Activated effector memory CD4-positive, alpha-beta T cell treated with Interleukin-2 at 50 U/mL for 16 hours (primary cell): ENCODE measurements around the gene MAEL.

Source experiments
- DNase-seq: peaks from one replicate; pipeline ENCODE4 v3.0.0-alpha.2; 2020

MAEL gene

DNA sequence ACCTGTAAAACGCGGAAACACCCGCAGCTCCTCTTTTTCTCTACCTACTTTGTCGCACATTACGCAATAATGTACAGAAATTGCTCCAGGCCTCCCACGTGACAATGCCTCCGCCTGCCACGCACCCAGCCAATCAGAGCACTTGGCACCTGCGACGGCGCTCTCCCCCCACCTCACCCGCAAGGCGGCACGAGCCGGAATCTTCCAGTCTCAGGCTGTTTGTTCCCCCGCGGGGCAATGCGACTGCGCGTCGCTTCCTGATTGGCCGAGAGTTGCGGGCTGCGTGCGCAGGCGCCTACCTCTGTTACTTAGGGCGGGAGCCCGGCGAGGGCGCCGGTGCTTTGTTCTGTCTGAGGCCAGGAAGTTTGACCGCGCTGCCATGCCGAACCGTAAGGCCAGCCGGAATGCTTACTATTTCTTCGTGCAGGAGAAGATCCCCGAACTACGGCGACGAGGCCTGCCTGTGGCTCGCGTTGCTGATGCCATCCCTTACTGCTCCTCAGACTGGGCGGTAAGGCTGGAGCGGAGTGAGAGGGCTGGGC is at the start of gene MAEL:
TSS of gene MAEL (plus strand) at position 307 of the 542 bp plus-strand sequence. CDS start at position 380, 73 bp downstream.
- no peak for DNase-seq

DNA sequence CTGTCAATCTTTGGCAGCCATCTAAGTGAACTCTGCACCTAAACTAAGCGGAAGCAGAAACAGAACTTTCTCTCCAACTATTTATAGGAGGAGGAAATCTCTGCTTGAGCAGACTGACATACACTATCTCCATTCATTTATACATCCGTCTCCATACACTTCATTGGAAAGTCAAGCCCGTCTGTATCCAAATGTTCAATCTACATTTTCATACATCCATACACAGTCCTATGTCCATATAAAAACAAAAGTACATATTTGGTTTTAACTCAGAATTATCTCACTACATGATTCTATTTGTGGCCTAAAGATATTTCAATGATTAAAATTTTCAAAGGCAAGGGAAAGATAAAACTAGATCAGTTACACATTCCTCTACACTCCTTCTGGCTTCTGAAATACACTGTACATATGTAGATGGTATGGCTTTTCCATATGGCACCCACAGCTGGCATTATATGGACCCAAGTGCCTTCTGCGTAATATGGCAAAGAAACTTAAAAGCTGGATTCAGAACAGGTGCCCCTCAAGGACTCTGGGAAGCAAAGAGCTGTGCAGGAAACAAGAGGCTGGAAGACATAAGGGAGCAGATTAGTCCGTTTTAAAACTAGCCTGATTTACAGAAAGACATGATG is 49.2 kb upstream of the MAEL start:
- DNase-seq = no peak

DNA sequence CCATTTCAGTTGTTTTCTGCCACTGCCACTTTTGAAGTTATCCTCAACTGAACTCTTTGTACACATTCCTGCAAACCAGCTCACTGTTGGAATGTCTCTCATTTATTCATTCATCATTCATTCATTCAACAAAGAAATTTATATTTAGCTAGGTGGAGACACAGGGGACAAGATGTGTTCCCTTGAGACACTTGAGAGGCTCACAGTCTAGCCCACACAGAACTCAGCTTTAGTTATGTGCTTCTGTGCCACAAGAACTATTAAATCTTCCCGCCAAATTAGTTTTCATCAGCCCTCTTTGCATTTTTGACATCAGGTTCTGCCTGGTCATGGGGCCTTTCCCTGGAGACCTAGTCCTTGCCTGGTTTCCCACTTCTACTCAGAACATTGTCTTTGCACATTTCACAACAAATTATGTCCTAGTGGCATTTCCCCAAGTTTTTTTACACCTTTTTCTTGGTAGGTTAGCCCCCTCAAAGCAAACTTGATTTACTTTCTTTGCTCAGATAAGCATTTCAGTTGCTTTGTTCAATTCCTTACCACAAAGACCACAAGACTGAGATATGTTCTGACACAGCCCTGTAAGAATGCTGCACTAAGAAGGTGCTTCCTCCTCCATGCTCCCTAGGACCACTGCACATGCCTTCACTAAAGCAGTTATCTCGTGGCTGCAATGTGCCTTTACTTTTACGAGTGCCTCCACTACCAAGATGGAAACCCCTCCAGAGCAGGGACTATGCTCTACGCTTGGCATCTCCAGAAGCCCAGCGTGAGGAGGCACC is 44.7 kb upstream of the MAEL start:
- DNase-seq = no peak

DNA sequence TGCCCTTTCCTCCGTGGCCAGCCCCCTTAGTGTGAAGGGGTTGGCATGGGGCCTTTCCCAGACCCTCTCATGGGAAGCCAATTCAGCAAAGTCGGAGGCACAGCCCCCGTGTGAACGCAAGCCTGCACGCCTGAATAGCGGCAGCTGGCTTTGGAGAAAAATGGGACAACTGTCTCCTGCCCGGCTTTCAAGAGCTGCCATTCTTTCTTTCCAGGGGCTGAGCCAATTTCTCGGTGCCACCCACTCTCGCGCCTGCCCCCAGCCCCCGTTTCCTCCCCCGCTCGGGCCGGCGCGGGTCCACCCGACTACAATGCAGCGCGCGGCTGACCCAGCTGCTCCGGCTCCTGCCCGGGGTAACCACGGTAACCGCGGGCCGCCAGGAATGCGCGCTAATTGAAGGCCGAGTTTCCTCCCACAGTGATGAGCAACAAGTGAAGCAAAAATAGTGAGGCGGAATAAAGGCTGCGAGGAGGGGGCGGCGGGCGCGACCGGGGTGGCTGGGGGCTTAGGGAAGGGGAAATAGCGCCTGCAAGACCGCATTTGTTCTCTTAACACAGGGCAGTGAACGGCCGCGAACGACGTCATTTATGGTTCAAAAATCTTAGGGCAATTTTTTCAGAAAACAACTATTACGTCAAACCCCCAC is 41.6 kb upstream of the MAEL start:
- DNase-seq = no peak

DNA sequence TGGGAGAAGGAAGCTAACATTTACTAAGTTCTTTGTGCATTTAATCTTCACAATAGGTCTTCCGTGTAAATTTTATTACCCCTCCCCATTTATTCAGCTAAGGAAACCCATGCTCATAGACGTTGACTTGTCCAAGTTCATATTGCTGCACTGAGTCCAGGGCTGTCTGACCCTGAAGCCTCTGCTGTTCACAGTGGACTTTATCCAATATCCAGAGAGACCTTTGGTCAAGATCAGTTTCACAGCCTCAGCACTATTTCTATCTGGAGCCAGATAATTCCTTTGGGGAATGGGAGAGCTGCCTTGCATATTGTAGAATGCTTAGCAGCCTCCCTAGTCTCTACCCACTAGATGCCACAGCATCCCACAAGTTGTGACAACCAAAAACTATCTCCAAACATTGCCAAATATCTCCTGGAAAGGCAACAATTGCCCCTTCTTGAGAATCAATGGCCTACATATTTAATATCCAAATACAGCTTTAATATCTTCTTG is 40.2 kb upstream of the MAEL start:
- no peak for DNase-seq

DNA sequence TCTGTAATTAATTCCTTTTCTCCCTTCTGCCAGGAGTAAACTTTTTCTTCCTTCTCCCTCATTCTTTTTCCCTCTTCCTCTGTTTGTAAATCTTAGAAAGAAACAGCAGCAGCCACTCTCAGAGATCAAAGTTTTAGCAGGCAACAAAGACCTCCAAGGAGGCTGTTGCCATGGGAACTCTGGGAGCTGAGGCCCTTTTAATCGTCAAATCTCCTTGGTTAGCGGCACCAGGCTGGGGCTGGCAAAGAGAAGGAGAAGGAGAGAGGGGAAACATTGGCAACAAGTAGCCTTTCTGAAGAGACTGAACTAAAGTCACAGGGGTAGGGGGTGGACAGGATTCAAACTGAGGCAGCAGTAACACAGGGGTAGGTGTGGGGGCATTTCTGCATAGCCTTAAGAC is 38.9 kb upstream of the MAEL start:
- DNase-seq = no peak

DNA sequence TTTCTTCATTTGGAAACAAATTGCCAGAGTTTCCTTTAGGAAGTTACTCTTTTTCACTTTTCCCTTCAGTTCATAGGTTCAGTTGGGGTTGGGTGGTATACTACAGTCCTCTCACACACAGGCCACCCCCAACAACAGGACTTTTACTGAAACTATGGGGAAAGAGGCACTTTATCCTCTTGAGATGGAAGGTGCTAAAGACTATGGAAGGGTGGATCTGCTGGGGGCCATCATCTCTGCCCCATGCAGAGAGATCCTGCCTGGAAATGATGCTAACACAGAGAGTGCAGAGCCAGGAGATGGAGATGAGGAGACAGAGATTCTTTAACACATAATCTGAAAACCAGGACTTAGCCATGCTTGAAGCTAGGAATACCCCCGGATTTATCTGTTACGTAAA is 38.0 kb upstream of the MAEL start:
- no peak for DNase-seq

DNA sequence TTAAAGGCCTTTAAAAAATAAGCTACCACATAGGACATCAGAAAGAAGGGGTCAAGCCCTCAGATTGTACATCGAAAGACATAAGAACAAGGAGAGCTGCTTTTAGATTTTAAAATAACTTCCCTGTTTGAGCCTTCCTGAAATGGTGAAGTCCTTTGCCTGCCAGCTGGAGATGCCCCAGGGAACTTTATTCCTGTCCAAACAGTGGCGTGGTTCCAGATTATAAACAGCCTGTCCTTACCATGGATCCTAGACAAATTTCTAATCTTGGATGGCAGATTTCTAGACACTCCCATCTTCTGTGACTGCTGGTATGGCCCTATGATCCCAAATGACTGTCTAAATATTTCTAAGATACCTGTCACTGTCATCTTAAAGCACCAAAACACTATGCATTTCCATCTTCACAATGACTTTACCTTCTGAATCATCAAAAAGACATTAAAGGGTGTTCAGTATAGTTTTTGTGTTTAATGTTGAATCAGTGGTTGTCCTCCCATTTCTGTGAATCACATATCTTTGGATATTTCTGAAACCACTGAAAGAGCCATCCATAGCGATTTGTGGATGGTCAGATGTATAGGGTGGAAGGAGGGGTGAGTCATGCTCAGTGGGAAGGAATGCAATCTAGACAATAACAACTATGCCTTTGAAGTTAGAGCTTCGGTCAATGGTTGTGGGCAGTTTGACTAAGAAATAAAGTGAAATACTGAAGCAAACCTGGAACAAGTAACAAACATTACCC is 36.9 kb upstream of the MAEL start:
- DNase-seq = no peak

DNA sequence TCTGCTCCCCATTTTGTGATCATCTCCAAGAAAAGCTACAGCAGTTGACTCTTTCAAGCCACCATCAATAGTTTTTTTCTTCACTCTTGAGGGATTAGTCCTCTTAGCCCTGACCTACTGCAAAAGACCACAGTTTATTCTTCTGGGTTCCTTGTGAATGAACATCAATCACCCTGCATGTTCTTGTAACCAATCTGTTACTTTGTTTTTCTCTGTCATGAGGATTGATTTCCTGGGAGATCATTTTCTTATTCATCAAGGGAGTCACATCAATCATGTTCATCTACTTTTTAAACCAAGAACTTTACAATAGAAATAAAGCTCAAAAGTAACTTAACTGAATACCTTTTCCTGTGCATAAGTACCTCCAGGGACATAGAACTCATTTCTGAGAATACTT is 35.6 kb upstream of the MAEL start:
- DNase-seq = no peak

DNA sequence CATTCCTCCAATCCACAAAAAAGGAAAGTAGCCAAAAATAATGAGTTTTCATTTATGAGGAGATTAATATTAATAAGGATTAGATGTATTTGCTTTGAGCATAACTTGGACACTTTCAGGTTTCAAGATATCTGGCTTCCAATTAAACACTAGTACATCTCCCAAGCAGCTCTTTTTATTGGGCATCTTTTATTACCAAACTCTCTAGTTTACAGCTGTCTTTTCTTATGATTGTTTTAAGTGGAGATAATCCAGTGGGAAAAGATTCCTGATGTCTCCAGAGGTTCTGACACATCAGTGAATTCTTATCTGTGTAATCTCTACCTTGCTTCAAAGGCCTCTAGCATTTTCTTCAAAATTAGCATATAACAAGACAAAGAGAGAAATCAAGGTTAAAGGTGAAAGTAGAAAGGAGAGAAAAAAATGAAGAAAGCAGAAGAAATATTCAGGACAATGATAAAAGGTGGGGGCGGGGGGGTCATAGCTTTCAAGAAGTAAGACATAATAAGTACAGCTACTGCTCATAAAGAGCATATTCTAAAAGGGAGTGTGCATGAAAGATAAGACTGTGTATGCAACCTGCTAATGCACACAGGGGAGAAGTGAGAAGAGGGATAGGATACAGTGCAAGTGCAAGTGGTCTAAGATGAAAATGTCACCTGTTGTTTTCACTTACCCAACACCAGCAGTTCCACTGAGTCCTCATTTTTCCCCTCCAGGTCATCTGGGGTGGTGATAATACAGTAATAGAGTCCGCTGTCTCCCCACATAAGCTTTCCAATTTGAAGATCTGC is 32.8 kb upstream of the MAEL start:
- no peak for DNase-seq

DNA sequence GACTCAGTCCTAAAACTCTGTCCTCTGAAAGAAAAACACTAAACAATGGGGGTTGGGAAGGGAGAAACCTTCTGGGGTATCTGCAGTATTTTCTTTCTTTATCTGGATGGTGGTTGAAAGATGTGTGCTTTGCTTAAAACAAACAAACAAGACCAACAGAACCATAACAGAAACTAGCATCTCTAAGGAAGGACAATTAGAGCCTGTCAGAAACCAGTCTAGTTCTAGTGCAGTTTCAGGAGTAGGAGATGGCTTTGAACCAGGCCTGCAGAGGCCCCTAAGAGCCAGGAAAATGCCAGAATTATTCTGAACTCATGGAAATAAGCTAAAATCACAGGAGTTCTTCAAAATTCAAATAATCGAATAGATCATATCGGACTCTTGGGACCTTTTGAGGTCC is 32.2 kb upstream of the MAEL start:
- DNase-seq = no peak

DNA sequence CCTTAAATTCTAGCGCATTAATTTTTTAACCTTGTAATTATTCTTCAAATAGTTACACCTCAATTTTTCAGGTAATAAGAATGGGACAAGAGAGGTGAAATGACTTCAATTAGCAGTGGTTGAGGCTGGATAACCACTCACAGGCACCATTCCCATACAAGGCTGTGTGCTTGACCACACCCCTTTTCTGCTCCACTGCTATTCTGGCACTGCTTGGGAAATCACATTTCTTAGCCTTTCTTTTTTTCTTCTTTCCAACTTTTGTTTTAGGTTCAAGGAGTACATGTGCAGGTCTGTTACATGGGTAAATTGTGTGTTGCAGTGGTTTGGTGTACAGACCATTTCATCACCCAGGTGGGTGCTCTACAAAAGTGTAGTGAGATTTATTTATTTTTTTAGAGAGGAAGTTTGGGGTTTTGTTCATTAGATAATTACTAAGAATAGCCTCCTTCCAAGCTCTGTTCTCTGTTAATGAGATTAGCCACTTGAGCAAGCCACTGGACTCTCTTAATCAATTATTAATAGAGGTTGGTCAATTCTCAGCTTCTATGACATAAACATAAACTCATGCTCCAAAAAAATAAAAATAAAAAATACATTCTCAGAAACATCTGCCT is 28.1 kb upstream of the MAEL start:
- DNase-seq = no peak

DNA sequence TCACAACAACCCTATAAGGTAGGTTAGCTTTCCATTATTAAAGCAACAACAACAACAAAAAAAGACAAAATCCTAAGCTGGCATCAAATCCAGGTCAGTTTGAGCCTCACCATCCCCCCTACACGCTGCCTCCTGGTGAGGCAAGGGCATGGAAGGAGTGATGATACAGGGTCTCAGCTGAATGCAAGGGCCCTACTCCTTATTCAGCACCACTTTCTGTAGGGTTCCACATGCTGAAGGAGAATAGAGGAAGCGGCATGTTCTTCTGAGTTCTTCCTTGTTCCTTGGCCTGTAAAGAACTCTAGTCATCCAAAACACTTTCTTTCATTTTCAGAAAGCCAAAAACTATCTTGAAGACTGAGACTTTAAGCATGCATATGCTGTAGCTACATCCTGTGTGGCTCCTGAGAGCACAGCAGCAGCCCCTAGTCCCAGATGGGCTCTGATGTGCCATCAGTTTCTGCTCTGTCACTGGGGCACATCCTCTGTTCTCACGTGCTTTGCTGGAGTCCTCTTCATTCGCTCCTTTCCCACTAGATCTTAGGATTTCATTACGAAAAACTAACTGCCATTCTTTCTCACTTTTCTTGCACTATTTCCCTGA is 19.9 kb upstream of the MAEL start:
- DNase-seq = no peak

DNA sequence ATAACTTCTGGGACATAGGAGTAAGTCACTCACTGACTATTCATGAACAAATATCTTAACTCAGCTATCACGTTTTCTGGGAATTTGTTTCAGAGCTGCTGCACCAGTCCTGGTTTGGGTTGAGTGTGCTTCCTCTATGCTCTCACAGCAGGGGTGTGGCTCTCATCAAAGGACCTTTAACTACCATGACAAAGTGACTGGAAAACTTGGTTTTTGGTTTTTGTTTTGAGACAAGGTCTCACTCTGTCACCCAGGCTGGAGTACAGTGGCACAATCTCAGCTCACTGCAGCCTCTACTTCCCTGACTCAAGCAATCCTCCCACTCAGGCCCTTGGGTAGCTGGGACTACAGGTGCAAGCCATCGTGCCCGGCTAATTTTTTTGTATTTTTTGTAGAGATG is 17.8 kb upstream of the MAEL start:
- DNase-seq = no peak

DNA sequence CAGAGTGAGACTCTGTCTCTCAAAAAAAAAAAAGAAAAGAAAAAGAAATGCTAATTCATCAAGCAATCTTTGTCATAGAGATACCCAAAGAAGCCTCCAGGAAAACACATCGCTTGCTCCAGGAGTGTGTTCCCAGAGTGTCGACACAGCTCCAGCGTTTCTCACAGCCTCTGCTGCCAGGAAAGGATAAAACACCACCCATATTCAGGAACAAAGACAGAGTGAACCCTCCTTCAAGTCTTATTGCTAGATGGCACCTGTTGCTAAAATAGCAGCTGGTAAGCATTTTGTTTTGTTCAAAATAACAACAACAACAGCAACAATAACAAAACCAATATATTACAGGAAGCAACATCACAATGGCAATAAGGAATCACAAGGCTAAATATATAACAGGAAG is 16.9 kb upstream of the MAEL start:
- DNase-seq = no peak

DNA sequence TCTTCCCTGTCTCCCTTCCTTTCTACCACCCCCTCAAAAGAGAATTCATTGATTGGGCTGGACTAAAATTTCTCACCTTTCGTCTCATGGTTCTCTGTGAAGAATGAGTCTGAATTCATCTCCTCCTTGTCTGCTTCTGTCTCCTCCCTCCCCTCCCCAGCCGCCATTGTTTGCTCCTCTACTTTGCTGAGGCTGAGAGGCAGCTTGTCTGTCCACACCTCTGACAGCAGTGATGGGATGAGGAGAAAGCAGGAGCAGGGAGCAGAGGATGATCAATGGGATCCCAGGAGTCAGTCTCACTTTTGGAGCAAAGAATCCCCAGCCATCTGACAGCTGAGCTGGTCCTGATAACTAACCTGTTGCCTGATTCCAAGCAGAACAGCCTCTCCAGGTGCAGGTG is 16.3 kb upstream of the MAEL start:
- DNase-seq = no peak

DNA sequence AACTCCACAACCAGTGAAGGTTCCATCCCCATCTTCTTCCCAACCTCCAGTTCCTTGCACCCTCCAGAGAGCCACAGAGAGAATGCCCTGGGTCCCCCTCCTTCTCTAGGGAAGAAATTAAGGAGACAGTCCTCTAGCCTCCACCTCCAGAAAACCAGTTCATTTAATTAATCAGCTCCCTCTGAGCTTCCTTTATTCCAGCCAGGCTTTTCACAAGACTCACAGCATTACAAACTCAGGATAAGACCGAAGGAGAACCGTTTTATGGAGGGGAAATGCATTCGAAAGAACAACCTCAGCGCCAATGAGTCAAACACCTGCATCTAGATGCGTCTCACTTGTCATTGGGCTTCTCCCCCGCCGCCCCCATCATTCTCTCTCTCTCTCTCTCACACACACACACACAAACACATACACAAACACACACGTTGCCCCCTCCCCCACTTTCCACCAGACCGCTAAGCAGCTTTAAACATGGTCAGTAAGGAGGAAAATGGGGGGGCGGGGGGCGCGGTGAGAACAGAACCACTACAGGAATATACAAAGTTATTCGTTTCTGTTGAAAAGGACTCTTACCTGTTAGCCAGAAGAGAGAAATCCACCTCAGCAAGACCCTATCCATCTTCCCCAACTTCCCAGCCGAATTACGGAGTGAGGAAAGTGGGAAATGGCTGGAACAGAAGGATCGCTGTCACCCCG is 14.3 kb upstream of the MAEL start:
- DNase-seq = no peak

DNA sequence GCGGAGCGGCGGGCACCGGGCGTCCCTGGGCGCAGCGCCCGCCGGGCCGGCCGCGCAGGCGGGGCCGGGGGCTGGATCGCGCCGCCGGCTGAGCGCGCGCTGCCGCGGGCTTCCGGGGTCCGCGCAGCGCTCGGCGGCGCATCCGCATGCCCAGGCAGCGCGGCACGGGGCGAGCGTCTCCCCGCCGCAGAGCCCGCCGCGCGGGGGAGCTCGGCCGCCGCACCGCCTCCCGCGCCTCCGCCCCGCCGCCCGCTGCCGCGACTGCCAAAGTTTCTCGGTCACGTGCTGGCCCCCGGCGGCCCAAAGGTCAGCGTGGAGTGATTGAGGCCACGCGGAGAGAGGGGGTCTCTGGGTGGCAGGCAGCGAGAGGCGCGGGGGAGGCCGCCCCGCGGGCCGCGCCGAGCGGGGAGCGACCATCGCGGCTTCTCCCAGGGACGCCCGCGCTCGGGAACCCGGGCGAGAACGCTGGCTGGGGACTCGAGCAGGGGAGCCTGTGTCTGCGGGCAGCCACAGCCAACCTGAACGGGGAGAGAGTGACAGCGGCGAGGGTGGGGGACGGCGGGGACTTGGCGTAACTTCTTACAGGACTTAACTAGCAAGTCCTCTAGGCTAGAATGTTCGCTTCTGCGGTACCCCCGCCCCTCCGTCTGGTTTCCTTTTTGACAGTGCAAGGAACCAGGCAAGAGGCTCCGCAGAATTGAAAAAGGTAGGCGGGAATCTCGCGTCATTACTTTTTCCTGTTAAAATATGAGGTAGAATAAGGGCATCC is 13.5 kb upstream of the MAEL start, which contains the start of gene ILDR2:
TSS of gene ILDR2 (minus strand) at position 180 of the 769 bp plus-strand sequence. CDS start 272 bp downstream, outside the sequence.
- peak; percentile 33 for DNase-seq

DNA sequence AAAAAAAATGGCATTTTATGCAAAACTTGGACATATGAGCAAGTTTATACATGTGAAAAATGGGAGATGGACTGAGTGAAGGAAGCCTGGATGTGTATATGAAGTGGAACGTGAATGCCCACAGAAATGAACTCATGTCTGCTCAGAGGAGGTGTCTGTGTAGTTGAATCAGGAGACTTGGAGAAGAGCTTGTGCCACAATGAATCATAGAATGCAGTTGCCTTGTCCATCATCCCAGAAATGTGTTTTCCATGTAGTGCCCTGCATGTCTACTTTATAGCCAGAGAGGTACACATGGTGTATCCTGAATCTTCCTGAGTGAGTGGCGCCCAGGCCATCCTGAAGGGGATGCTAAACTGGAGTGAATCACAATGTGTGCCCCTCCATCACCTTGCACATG is 11.1 kb upstream of the MAEL start:
- no peak for DNase-seq

DNA sequence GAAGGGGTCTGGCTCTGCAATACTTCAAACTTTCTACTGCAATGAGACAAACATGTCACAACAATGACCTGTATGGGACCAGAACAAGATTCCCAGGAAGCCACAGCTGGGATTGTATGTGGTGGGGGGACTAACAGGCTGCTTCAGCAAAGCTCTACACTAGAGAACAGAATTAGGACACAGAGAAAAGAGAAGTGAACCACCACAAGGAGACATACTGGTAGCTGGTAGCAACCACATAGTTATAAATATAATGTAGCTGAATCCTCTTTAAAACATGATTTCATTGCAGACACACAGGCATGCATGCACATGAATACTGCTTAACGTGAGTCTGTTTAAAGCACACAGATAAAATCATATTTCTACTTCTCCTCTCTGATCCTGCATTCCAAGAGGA is 10.3 kb upstream of the MAEL start:
- no peak for DNase-seq
